Adipocyte (in vitro differentiated cells): Measurements from ENCODE around the gene TXNDC15.
"Not testable (repeated sequence)": the region's sequence is repeated elsewhere in the genome, so short reads cannot be mapped to it uniquely, and the experiment has no call there.

Experiments
- DNase-seq: peaks from one replicate; pipeline ENCODE4 v3.0.0-alpha.2; 2015; ENCODE audit warnings: low read depth
- H3K27me3 ChIP-seq: replicated peaks from 2 replicates; pipeline ENCODE4 v1.7.0; 2013; ENCODE audit warnings: mild to moderate bottlenecking, low read length, moderate library complexity; ENCODE audit not compliant: control insufficient read depth, insufficient read depth
- H3K36me3 ChIP-seq: 2 replicates; pipeline ENCODE4 v1.7.0; 2013; ENCODE audit warnings: low read length, mild to moderate bottlenecking, moderate library complexity; ENCODE audit not compliant: control insufficient read depth, insufficient read depth, severe bottlenecking
- H3K4me1 ChIP-seq: 2 replicates; pipeline ENCODE4 v1.7.0; 2013; ENCODE audit warnings: mild to moderate bottlenecking, low read length, moderate library complexity; ENCODE audit not compliant: control insufficient read depth, insufficient read depth
- H3K4me3 ChIP-seq: 2 replicates; pipeline ENCODE4 v1.7.0; 2013; ENCODE audit warnings: mild to moderate bottlenecking, low read length, moderate library complexity
- H3K9ac ChIP-seq: 2 replicates; pipeline ENCODE4 v1.7.0; 2013; ENCODE audit warnings: mild to moderate bottlenecking, low read length, moderate library complexity
- H3K9me3 ChIP-seq: 2 replicates; pipeline ENCODE4 v1.7.0; 2013; ENCODE audit warnings: mild to moderate bottlenecking, low read length, moderate library complexity; ENCODE audit not compliant: control insufficient read depth

The TXNDC15 gene

DNA sequence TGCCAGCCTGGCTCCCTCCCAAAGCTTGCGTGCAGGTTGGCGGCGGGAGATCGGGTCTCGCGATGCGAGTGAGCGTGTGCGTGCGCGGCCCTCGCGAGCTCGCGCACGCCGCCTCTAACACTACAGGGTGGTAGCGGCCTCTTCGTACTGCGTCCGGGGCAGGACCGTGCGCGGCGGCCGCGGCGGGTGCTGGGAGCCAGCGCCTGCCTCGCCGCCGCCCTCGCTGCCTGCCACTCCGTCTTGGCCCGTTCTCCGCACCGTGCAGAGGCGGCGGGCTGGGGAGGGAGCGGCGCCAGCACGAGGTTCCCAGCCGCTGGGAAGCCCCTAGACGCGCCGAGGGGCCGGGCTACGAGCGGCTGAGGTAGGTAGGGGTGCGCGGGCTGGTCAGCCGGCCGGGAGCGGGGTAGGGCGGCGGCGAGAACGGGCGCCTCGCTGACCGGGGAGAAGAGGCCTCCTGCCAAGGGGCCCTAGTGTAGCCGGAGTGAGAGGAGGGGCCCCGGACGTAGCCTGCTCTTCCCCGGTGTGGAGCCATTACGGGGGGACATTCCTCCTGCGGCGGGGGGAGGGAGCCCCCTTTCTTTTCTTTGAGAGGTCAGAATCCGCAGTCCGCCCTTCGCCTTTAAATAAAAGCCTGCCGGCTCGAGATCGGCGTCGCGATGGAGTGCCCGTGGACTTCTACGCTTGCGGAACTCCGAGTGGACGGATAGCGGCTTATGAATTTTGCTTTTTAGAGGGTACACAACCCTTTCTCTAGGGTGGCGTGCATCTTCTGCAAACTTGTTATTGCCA lies 28.1 kb upstream of the TXNDC15 start, which contains the start of gene C5orf24:
Gene C5orf24 (plus strand): TSS at position 117 of the 789 bp plus-strand sequence. CDS start 8,933 bp downstream, outside the sequence.
- peaks cover 3% of the 10 kb centered on the region for H3K36me3 ChIP-seq

DNA sequence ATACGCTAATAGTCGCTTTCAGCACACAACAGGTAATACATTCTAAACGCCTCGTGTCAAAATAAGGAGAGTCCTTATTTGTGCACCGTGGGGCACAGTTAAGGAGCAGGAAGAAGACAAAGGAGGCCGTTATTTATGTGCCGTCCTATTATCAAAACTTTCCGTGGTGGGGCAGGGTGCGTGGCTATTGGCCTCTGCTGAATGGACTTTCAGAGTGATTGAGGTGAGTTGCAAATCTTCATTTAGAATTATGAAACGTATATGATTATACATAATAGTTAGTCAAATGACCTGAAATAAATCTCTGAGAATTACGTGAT lies 27.6 kb upstream of the TXNDC15 start:
- peak overlapping the region; percentile 89 for H3K9ac ChIP-seq
- no peaks in the 10 kb centered on the region for H3K9me3 ChIP-seq
- peak; percentile 60 for DNase-seq
- no peaks in the 10 kb centered on the region for H3K27me3 ChIP-seq
- peak overlapping the region; percentile 84 for H3K4me3 ChIP-seq
- H3K36me3 ChIP-seq, result peaks cover 3% of the 10 kb centered on the region
- peaks cover 28% of the 10 kb centered on the region for H3K4me1 ChIP-seq

More for the DNA sequence above, 28.1 kb upstream of the TXNDC15 start, which contains the start of gene C5orf24:
- H3K4me1 ChIP-seq, result peaks cover 23% of the 10 kb centered on the region
- peak; percentile 98 for DNase-seq
- no peaks in the 10 kb centered on the region for H3K27me3 ChIP-seq
- peak within 1 kb of the TSS; percentile 84 for H3K4me3 ChIP-seq
- peak within 1 kb of the TSS; percentile 89 for H3K9ac ChIP-seq
- no peaks in the 10 kb centered on the region for H3K9me3 ChIP-seq

DNA sequence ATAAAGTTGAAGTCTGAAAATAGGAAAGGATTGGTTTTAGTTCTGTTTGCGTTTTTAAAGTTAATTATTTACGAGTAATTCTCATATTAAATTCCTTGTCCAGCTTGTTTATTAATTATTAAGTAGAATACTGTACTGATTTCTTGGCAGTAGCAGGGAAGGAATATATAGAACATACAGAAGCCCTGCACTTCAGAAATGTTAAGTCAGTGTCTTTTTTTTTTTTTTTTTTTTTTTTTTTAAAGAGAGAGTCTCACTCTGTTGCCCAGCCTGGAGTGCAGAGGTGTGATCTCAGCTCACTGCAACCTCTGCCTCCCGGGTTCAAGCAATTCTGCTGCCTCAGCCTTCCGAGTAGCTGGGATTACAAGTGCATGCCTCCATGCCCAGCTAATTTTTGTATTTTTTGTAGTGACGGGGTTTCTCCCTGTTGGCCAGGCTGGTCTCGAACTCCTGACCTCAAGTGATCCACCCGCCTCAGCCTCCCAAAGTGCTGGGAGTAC lies 24.7 kb upstream of the TXNDC15 start:
- H3K36me3 ChIP-seq, result peaks cover 13% of the 10 kb centered on the region
- peaks cover 30% of the 10 kb centered on the region for H3K4me1 ChIP-seq
- not testable (repeated sequence) for H3K9me3 ChIP-seq, H3K9ac ChIP-seq, DNase-seq, H3K4me3 ChIP-seq, H3K27me3 ChIP-seq

DNA sequence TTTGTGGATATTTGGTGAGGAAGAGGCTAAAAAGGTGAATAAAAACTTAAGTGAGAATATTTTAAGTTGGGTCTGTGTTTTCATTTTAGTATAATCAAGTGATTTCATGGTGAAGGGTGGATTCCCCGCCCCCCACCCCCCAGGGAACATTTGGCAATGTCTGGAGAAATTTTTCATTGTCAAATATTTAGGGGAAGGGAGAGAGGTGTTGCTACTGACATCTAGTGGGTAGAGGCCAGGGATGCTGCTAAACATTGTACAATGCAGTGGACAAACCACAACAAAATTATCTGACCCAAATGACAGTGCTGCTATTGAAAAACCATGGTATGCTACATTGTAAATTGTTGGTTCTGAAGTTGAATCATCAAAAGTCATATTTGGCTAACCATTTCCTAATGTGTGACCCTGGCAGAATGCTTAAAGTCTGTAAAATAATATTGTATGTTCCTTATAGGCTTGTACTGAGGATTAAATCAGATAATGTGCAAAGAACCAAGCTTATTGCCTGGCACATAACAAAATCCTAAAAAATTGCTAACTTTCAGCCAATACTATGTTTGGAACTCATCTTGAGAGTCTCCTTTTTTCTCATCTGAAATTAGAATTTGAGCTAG lies 22.8 kb upstream of the TXNDC15 start:
- H3K9ac ChIP-seq, result peak overlapping the region; percentile 43
- H3K4me1 ChIP-seq, result peaks cover 25% of the 10 kb centered on the region
- H3K27me3 ChIP-seq, result no peaks in the 10 kb centered on the region
- H3K4me3 ChIP-seq, result peak overlapping the region; percentile 10
- H3K9me3 ChIP-seq, result no peaks in the 10 kb centered on the region
- H3K36me3 ChIP-seq, result peaks cover 31% of the 10 kb centered on the region
- peak; percentile 79 for DNase-seq

DNA sequence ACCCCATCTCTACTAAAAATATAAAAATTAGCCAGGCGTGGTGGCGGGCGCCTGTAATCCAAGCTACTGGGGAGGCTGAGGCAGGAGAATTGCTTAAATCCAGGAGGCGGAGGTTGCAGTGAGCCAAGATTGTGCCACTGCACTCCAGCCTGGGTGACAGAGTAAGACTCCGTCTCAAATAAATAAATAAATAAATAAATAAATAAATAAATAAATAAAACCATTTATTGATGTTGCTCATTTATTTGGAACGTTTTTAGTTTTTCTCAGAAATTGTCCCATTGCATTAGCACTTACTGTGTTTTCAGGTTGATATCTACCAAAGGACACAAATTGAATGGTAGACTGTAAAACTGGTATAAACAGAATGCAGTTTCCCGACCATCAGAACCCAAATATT lies 17.7 kb upstream of the TXNDC15 start:
- not testable (repeated sequence) for H3K4me3 ChIP-seq, H3K9ac ChIP-seq, H3K27me3 ChIP-seq, H3K9me3 ChIP-seq, DNase-seq, H3K4me1 ChIP-seq
- H3K36me3 ChIP-seq, result peaks cover 70% of the 10 kb centered on the region

DNA sequence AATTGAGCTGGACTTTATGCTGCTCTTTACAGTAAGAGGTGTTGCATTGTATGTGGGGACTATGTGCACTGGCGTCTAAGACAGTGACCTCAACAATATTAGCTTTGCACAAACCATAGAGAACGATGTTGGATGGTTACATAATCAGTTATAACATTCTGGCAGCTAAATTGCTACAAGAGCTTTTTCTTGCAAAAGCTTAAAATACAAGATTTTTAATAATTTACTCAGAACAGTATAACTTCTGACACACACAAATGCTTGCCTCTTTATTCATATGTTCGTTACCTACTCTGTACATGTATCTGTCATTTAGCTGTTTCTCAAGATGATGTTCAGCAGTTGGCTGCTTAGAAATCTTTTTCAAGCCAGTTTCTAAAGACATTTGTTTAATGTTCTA lies 16.8 kb upstream of the TXNDC15 start:
- no peaks in the 10 kb centered on the region for H3K9me3 ChIP-seq
- H3K27me3 ChIP-seq, result no peaks in the 10 kb centered on the region
- H3K4me1 ChIP-seq, result no peaks in the 10 kb centered on the region
- peaks cover 69% of the 10 kb centered on the region for H3K36me3 ChIP-seq
- no peak for DNase-seq
- H3K4me3 ChIP-seq, result no peak overlapping the region
- no peak overlapping the region for H3K9ac ChIP-seq

DNA sequence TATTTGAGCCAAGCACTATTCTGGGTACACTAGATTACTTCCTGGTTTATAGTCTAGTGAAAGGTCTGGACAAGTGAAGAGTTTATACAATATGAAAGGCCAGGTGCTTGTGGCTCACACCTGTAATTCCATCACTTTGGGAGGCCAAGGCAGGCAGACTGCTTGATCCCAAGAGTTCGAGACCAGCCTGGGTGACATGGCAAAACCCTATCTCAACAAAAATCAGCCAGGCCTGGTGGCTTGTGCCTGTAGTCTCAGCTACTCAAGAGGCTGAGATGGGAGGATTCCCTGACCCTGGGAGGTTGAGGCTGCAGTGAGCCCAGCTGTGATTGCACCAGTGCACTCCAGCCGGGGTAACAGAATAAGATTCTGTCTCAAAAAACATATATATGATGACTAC lies 9.5 kb upstream of the TXNDC15 start:
- Histone ChIP-seq H3K27me3 (no peaks in the 10 kb centered on the region), H3K4me3 (no peak overlapping the region), H3K36me3 (peaks cover 29% of the 10 kb centered on the region), H3K9ac (no peak overlapping the region), H3K9me3 (no peaks in the 10 kb centered on the region), H3K4me1 (no peaks in the 10 kb centered on the region)
- DNase-seq, result no peak

DNA sequence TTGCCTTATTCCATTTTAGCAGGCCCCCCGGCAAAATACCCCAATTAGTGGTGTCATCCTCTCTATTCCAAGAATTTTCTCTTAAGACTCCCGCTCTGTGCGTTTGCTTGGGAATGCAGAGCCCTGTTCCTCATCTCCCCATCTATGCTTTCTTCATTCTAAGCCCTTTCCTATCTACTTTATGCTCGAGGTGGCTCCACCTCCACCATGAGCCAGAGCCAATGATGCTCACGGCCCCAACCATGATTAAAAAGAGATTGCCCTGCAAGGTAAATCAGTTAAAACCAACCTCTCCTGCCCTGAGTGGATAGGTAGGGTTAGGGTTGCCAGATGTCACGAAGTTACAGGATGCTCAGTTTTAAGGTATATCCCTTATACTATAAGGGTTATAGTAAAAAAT lies 677 bp upstream of the TXNDC15 start:
- no peaks in the 10 kb centered on the region for H3K36me3 ChIP-seq
- peak overlapping the region; percentile 96 for H3K9ac ChIP-seq
- no peak for DNase-seq
- no peaks in the 10 kb centered on the region for H3K27me3 ChIP-seq
- H3K4me3 ChIP-seq, result peak overlapping the region; percentile 90
- no peaks in the 10 kb centered on the region for H3K9me3 ChIP-seq
- peaks cover 14% of the 10 kb centered on the region for H3K4me1 ChIP-seq

DNA sequence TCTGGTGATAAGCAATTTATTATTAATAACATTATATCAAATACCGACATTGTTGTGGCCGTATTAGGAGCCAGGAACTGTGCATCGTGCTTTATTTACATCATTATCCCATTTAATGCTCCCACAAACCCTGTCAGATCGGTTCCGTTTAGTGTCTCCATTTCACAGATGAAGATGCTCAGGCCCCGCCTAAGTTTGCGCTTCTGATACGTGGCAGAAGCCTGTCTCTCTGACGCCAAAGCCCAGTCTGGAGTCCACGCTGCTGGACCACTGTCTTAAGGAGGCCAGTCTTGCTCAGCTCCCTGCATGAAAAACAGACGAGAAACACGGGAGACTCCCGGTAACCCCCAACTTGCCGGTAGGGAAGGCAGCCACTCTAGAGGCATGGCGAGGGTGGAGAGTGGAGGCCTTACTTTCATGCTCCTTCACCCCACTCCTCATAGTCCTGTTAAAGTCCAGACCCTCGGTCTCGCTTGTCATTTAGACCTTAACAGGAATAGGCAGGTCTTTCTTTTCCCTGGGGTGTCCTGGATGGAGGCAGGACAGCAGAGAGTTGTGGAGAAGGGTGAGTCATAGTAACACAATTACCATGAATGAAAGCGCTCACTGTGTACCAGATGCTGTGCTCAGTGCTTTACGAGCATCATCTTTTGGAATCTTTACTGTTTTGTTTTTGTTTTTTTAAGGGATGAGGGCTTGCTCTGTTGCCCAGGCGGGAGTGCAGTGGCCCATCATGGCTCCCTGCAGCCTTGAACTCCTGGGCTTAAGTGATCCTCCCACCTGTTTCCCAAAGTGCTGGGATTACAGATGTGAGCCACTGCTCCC lies 872 bp downstream of the TXNDC15 start:
- H3K9ac ChIP-seq, result peak overlapping the region; percentile 96
- no peaks in the 10 kb centered on the region for H3K27me3 ChIP-seq
- peak overlapping the region; percentile 90 for H3K4me3 ChIP-seq
- H3K4me1 ChIP-seq, result peaks cover 14% of the 10 kb centered on the region
- no peaks in the 10 kb centered on the region for H3K9me3 ChIP-seq
- H3K36me3 ChIP-seq, result no peaks in the 10 kb centered on the region
- DNase-seq, result peak; percentile 84

DNA sequence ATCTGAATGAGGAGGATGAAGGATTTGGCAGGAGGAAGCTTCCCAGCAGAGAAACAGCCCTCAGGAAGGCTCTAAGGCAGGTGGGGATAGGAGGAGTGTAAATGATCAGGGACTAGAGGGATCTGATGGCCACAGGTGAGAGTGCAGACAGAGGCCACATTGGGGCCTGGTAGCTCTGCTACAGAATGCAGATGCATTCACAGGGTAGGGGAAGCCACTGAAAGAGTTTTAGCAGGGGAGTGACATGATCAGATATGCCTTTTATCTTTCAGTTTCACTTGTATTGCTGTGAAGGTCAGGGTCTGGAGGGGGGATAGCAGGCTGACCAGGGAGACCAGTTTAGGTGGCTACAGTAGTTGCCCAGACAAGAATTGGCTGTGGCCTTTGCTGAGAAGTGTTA lies 3.0 kb downstream of the TXNDC15 start:
- Histone ChIP-seq H3K4me3 (no peak overlapping the region), H3K9me3 (no peaks in the 10 kb centered on the region), H3K36me3 (no peaks in the 10 kb centered on the region), H3K27me3 (no peaks in the 10 kb centered on the region), H3K9ac (no peak overlapping the region), H3K4me1 (peaks cover 14% of the 10 kb centered on the region)
- DNase-seq, result no peak

DNA sequence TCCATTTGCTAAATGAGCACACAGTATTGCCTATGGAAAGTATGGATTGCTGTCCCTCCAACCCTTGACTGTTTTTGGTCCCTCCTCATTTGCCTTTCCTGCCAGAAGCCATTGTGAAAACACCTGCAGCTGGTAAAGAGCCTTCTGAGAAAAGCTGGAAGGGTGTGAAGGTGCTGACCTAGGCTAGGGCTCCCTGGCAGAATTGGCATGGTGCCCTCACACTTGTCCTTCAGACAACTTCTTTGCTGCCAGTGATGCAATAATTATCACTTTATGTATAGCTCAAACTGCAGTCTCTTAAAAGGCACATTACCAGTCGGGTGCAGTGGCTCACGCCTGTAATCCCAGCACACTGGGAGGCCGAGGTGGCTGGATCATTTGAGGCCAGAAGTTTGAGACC lies 4.2 kb downstream of the TXNDC15 start:
- H3K9ac ChIP-seq, result no peak overlapping the region
- H3K36me3 ChIP-seq, result no peaks in the 10 kb centered on the region
- H3K27me3 ChIP-seq, result no peaks in the 10 kb centered on the region
- no peaks in the 10 kb centered on the region for H3K9me3 ChIP-seq
- H3K4me3 ChIP-seq, result no peak overlapping the region
- H3K4me1 ChIP-seq, result peaks cover 14% of the 10 kb centered on the region
- no peak for DNase-seq
